Muscle of leg (tissue), 11 donors: ENCODE results near the gene RANGAP1. TPM values are rescaled to one million over a fixed set of nuclear protein-coding genes. Genes with fewer than 3 reads are reported as not detected.

Experiments
- DNase-seq: peaks from one replicate; pipeline ENCODE4 v3.0.0; 2013
- H3K27ac ChIP-seq: one replicate; pipeline ENCODE4 v1.5.1; 2013; ENCODE audit warnings: mild to moderate bottlenecking, low read length, control low read depth
- H3K27me3 ChIP-seq: one replicate; pipeline ENCODE4 v1.6.1; 2013; ENCODE audit warnings: low read length; ENCODE audit not compliant: control insufficient read depth, insufficient read depth
- H3K36me3 ChIP-seq: one replicate; pipeline ENCODE4 v1.6.1; 2013; ENCODE audit warnings: low read length; ENCODE audit not compliant: control insufficient read depth, insufficient read depth
- H3K4me1 ChIP-seq: one replicate; pipeline ENCODE4 v1.6.1; 2013; ENCODE audit warnings: low read length; ENCODE audit not compliant: control insufficient read depth, insufficient read depth
- H3K4me3 ChIP-seq: one replicate; pipeline ENCODE4 v1.5.1; 2013; ENCODE audit warnings: low read length, control low read depth
- H3K9me3 ChIP-seq: replicated peaks from 2 replicates; pipeline ENCODE4 v1.6.1; 2013; ENCODE audit warnings: low read depth, low read length; ENCODE audit not compliant: control insufficient read depth
- WGBS: methylation state at CpG from one replicate; pipeline ENCODE4 v1.1.5; 2013; ENCODE audit warnings: missing lambda C conversion rate; ENCODE audit not compliant: insufficient coverage; 5-methylcytosine and 5-hydroxymethylcytosine counted together
- polyA plus RNA-seq, 8 donors: library from polyadenylated mRNA; unstranded; fragments of 120-200 nt; gene quantifications; one replicate each; pipeline versions ENCODE4 v1.2.1 to v1.2.3, GENCODE V29; 2013; ENCODE audit warnings: inconsistent platforms in 1 of 8, low replicate concordance in 1 of 8; ENCODE audit not compliant: insufficient read length in 8 of 8, insufficient read depth in 1 of 8
- total RNA-seq: library from RNA; stranded (reverse); fragments of 120-200 nt; gene quantifications from one replicate; pipeline ENCODE4 v1.2.4, GENCODE V29; 2013

The RANGAP1 gene
- total and polyA plus RNA-seq, 9 donors, result 12.7 to 39.4 (median 31.2) TPM

GRCh38 chr22:41320416-41321240 lies 34.6 kb upstream of the RANGAP1 start:
- no peak overlapping the region for H3K4me3 ChIP-seq
- 86% methylated on average over 13 of the region's 16 CpGs for WGBS
- no peak overlapping the region for H3K27ac ChIP-seq
- H3K36me3 ChIP-seq, result peaks cover 39% of the 10 kb centered on the region
- DNase-seq, result no peak
- H3K4me1 ChIP-seq, result peaks cover 3% of the 10 kb centered on the region
- no peaks in the 10 kb centered on the region for H3K9me3 ChIP-seq
- H3K27me3 ChIP-seq, result no peaks in the 10 kb centered on the region

GRCh38 chr22:41315586-41315985 lies 29.6 kb upstream of the RANGAP1 start:
- H3K27me3 ChIP-seq, result no peaks in the 10 kb centered on the region
- WGBS, result 67% methylated on average over 1 of the region's 1 CpG
- H3K4me3 ChIP-seq, result no peak overlapping the region
- H3K4me1 ChIP-seq, result no peaks in the 10 kb centered on the region
- H3K27ac ChIP-seq, result no peak overlapping the region
- peaks cover 4% of the 10 kb centered on the region for H3K36me3 ChIP-seq
- no peaks in the 10 kb centered on the region for H3K9me3 ChIP-seq
- no peak for DNase-seq

GRCh38 chr22:41314821-41315220 lies 28.8 kb upstream of the RANGAP1 start:
- Histone ChIP-seq H3K4me1 (no peaks in the 10 kb centered on the region), H3K9me3 (no peaks in the 10 kb centered on the region), H3K4me3 (no peak overlapping the region), H3K36me3 (peaks cover 4% of the 10 kb centered on the region), H3K27me3 (no peaks in the 10 kb centered on the region), H3K27ac (no peak overlapping the region)
- 95% methylated on average over 4 of the region's 8 CpGs for WGBS
- DNase-seq, result no peak

GRCh38 chr22:41311487-41311886 lies 25.5 kb upstream of the RANGAP1 start:
- H3K4me3 ChIP-seq, result no peak overlapping the region
- no peaks in the 10 kb centered on the region for H3K27me3 ChIP-seq
- peaks cover 9% of the 10 kb centered on the region for H3K36me3 ChIP-seq
- H3K9me3 ChIP-seq, result no peaks in the 10 kb centered on the region
- no peak overlapping the region for H3K27ac ChIP-seq
- DNase-seq, result no peak
- peaks cover 6% of the 10 kb centered on the region for H3K4me1 ChIP-seq
- 94% methylated on average over 2 of the region's 5 CpGs for WGBS

- Histone ChIP-seq H3K27me3 (no peaks in the 10 kb centered on the region), H3K36me3 (peaks cover 9% of the 10 kb centered on the region), H3K4me3 (no peak overlapping the region), H3K4me1 (peaks cover 6% of the 10 kb centered on the region), H3K9me3 (no peaks in the 10 kb centered on the region), H3K27ac (no peak overlapping the region)
- WGBS, result 88% methylated on average over 1 of the region's 1 CpG
- no peak for DNase-seq
Observed at GRCh38 chr22:41310336-41310735, 24.3 kb upstream of the RANGAP1 start.

GRCh38 chr22:41308544-41308947 lies 22.6 kb upstream of the RANGAP1 start:
- Histone ChIP-seq H3K27me3 (no peaks in the 10 kb centered on the region), H3K4me3 (no peak overlapping the region), H3K9me3 (no peaks in the 10 kb centered on the region), H3K27ac (no peak overlapping the region), H3K4me1 (peaks cover 6% of the 10 kb centered on the region), H3K36me3 (peaks cover 14% of the 10 kb centered on the region)
- DNase-seq, result no peak
- WGBS, result 56% methylated on average over 7 of the region's 7 CpGs

GRCh38 chr22:41308054-41308453 lies 22.1 kb upstream of the RANGAP1 start:
- WGBS, result no CpG with 5 or more reads among the region's 3 CpGs
- peak; percentile 43 for DNase-seq
- H3K4me3 ChIP-seq, result no peak overlapping the region
- no peaks in the 10 kb centered on the region for H3K9me3 ChIP-seq
- H3K4me1 ChIP-seq, result peaks cover 7% of the 10 kb centered on the region
- H3K27ac ChIP-seq, result peak overlapping the region; percentile 17
- peaks cover 14% of the 10 kb centered on the region for H3K36me3 ChIP-seq
- no peaks in the 10 kb centered on the region for H3K27me3 ChIP-seq

- no peak for DNase-seq
- Histone ChIP-seq H3K27me3 (no peaks in the 10 kb centered on the region), H3K4me3 (no peak overlapping the region), H3K4me1 (peaks cover 19% of the 10 kb centered on the region), H3K36me3 (peaks cover 14% of the 10 kb centered on the region), H3K27ac (no peak overlapping the region), H3K9me3 (no peaks in the 10 kb centered on the region)
- 84% methylated on average over 4 of the region's 4 CpGs for WGBS
Observed at GRCh38 chr22:41305646-41306045, 19.7 kb upstream of the RANGAP1 start.

GRCh38 chr22:41302811-41303210 lies 16.8 kb upstream of the RANGAP1 start:
- H3K4me3 ChIP-seq, result peak overlapping the region; percentile 96
- H3K27me3 ChIP-seq, result no peaks in the 10 kb centered on the region
- H3K36me3 ChIP-seq, result peaks cover 10% of the 10 kb centered on the region
- peaks cover 20% of the 10 kb centered on the region for H3K4me1 ChIP-seq
- peak overlapping the region; percentile 82 for H3K27ac ChIP-seq
- DNase-seq, result no peak
- H3K9me3 ChIP-seq, result no peaks in the 10 kb centered on the region
- WGBS, result 17% methylated on average over 1 of the region's 5 CpGs

GRCh38 chr22:41302021-41302767 lies 16.2 kb upstream of the RANGAP1 start:
- Histone ChIP-seq H3K4me1 (peaks cover 14% of the 10 kb centered on the region), H3K27ac (peak overlapping the region; percentile 82), H3K27me3 (no peaks in the 10 kb centered on the region), H3K4me3 (peak overlapping the region; percentile 96), H3K9me3 (no peaks in the 10 kb centered on the region), H3K36me3 (peaks cover 6% of the 10 kb centered on the region)
- DNase-seq, result peak; percentile 57
- under 1% methylated on average over 46 of the region's 60 CpGs for WGBS
